Head of caudate nucleus (tissue), 42 donors: ENCODE data around the gene FAM107B.
"Not testable (repeated sequence)": the region's sequence is repeated elsewhere in the genome, so short reads cannot be mapped to it uniquely, and the experiment has no call there.

Source experiments
- DNase-seq, 42 donors: peaks; one replicate each; pipeline versions ENCODE4 v3.0.0 to v3.0.0-alpha.2; 2020 to 2021; ENCODE audit warnings: mixed read lengths in 7 of 42
- intact Hi-C: fragments of 100-400 bp; cut with DNase I; formaldehyde crosslinking; loops from one replicate; pipeline ENCODE4 v1.15.0; 2022

Gene FAM107B

DNA sequence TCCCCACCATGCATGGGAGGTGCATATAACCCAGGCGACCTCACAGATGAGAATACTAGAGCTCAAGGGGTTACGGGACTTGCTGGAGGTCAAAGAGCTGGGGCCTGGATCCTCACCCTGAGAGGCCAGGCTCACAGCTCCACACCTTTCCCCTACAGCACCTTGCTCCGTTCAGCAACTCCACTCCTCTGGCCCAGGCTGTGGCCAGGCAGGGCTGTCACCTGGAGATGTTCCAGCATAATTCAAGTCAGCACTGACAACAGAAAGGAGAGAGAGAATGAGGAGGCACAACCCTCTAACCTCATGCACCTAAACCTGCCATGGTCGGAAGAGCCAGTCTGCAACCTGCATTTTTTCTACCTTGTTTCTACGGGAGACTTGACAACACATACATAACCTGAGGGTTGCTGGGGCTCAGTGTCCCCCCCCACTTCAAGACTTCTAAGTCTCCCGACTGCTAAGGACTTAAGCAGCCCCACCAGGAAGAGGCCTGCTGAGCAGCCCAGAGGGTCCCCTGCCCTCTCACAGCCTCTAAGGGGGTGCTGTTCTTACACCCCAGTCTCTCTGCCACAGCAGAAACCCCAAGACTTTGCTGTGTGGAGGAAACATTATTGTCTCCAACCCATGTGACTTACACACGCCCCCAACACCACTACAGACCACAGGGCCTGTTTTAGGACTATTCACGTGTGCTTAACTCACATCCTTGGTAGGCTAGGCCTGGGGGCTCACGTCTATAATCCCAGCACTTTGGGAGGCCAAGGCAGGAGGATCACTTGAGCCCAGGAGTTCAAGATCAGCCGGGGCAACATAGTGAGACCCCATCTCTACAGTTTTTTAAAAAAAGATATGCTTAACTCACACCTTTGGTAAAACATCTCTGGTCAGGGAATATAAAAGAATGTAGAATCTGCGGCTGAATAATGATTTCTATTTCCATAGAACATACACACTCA lies 175.6 kb downstream of the FAM107B start:
- intact Hi-C loops: no loop called here
- DNase-seq: peak in 1 of 42 donors; percentile 14

DNA sequence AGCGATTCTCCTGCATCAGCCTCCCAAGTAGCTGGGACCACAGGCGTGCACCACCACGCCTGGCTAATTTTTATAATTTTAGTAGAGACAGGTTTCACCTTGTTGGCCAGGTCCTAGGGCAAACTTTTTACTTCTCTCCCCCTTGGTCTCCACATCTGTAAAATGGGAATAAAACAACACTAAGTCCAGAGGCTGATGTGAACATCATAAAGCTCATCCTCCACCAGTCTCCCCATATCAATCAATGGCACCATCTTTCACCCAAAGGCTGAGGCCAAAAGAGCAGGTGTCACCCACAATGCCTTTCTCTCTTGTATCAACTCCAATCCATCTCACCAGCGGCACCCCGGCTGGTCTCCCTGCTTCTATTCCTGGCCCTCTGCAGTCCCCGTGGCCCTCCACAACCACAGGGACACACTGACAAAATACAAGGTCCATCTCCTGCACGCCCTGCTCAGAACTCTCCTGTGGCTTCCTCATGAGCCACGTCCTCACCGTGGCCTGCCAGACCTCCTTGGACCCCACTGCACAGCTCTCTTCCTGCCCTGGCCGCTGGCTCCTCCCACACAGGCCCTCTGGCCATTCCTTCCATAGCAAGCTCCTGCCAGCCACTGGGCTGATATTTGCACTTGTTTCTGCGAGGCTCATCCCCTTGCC lies 179.0 kb downstream of the FAM107B start:
- intact Hi-C loops: no loop called here
- DNase-seq: peak in 1 of 42 donors; percentile 13

DNA sequence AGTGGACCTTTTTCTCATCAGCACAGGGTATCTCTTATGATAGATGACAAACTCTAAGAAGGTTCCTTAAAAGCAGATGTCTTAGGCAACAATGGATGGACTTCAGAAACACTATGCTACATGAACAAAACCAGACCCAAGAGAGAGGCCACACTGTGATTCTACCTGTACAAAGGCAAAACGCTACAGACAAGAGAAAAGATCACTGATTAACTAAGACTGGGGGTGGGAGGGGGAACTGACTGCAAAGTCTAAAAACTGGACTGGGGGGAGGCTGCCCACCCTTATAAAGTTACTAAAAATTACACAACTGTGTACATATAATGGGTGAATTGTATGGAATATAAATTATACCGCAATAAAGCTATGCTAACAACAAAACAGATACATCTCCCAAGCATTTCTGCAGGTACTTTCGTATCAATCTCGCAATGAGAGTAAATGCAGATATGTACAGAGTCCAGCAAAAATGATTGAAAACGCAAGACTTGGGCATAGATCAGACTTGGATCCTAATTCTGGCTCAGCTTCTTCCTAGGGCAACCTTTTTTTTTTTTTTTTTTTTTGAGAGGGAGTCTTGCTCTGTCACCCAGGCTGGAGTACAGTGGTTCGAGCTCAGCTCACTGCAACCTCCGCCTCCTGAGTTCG lies 179.7 kb downstream of the FAM107B start:
- intact Hi-C loops: no loop called here
- no peak for DNase-seq

DNA sequence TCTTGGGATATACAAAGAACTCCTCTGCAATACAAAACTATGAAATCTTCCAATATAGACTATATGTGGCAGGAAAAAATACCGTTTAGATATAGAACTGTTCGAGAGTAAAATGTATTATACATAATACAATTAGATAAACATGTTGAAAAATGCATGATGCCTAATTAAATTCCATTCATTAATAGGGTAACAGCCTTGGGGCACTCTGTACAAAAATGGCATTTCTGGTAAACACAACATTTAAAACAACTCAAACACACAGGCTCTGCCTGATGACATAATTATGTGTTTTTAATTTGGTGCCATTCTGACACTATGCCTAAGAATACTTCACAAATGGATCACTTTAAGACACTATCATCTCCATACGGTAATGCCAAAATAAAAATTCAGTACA lies 180.9 kb downstream of the FAM107B start:
- DNase-seq: no peak
- intact Hi-C loops: no loop called here

DNA sequence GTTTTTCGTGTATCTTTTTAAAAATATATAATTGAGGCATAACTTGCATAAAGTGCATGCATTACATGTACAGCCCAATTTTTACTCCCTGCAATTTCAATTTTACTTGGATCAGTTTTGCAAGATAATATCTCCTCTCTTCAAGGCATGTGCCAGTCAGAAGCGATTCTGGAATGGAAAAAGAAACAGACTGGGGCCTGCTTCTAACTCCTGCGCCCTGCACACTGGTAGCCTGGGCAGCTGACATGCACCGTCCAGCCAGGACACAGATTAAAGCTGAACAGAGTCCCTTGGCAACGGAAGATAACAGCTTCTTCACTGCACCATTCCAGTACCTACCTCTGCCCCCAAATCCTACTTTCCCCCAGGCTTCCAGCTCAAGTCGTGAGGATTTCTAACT lies 182.1 kb downstream of the FAM107B start:
- peak in 1 of 42 donors; percentile 23 for DNase-seq
- intact Hi-C loops: no loop called here

DNA sequence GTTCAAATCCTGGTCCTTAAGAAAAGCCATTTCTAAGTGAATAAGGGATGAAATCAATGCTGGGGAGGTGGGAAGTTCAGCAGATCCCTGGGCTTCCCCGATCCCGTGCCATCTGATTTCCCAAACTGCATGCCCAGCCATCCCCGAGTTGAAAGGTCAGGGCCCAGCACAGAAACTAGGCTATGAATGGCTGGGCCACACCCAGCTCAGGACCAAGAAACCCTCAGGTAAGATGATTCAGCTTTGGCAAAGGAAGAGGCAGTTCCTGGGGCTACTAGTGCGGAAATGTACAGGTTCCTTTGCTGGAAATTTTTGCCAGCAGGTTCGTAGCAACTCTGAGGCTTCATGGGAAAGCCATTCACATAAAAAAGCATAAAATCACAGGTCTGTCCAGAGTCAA lies 182.7 kb downstream of the FAM107B start:
- DNase-seq: peak in 1 of 42 donors; percentile 19
- intact Hi-C loops: no loop called here

DNA sequence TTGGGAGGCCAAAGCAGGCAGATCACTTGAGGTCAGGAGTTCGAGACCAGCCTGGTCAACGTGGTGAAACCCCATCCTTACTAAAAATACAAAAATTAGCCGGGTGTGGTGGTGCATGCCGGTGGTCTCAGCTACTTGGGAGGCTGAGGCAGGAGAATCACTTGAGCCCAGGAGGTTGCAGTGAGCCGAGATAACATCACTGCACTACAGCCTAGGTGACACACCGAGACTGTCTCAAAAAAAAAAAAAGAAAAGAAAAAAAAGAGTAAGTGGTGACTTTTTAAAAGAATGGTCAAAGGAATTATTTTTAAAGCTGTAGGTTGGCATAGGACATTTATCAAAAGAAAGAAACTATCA lies 185.8 kb downstream of the FAM107B start:
- intact Hi-C loops: not testable (repeated sequence)
- DNase-seq: peak in 1 of 42 donors; percentile 14

DNA sequence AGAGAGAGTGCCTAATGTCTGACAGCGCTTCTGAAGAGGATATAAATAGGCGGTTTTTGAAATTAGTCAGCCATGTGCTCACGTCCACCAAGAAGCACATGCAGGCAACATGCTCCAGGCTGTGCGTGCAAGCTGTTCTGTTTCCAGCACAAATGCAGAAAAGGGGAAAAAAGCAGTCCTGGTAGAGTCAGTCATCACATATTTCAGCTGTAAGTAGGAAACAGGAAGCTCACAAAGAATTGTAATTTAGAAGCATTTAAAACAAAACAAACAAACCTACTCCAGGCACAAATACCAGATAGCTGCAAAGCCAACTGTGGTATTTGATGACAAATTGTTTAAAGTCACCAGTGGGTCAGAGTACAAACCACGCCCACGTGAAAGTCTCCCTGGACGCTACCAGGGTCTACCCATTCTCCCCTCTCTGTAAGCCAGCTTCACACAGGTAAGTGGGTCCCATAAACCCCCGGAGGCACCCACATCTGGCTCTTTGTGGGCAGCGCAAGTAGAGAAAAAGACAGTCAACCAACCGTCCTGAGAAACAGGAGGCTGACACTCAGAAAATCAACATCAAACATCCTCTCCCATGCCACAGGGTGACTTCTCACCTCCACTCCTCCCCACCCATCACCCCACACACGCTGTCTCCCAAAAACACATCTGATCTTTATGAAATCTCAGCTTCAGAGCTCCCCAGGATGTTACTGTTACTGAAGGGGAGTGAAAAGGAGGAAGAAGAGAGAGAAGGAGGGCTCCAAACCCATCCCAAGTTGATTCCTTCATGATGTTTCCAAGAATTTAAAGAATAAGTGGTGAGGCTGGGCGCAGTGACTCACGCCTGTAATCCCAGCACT lies 186.4 kb downstream of the FAM107B start:
- intact Hi-C loops: no loop called here
- DNase-seq: peak in 19 of 42 donors; percentile 40 to 83 (median 56)

DNA sequence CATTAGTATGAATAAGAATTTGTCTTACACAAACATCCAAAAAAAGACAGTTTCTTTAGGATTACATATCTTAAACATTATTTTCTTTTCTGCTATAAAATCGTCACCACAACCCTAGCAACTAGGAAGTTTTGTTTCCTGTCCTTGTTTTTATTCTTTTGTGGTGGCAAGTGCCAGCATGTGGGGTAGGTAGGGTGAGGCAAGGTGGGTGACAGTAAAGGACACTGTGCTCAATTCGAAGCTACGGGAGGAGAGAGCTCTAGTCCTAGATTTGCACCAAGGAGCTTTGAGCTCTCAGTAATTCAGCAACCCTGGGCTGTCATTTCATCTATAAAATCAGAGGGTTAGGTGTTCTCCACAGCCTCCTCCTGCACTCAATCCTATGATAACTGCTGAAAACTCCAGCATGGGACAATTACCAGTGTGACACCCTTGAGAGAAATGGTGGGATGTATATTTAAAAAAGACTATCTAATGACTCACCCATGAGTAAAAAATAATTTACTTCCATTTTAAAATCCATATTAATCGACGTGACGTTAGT lies 187.1 kb downstream of the FAM107B start:
- peak in 5 of 42 donors; percentile 23 to 66 (median 58) for DNase-seq
- intact Hi-C loops: no loop called here

DNA sequence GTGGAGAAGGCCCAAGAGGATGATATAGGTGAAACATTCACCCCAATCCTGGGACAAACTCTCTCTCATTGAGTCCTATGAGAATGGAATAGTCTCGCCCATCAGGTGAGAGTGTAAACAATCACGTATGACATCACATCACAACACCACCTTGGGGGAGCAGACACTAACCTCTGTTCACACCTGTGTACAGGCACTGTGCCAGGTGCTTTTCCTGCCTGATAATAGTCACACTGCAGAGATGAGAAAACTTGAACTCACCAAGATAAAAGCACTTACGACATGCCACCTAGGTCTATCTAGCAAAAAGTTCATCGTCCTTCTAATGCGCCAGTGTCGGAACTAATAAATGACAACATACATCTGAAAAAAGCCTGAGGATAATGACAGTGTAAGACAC lies 187.8 kb downstream of the FAM107B start:
- DNase-seq: peak in 1 of 42 donors; percentile 15
- intact Hi-C loops: no loop called here

DNA sequence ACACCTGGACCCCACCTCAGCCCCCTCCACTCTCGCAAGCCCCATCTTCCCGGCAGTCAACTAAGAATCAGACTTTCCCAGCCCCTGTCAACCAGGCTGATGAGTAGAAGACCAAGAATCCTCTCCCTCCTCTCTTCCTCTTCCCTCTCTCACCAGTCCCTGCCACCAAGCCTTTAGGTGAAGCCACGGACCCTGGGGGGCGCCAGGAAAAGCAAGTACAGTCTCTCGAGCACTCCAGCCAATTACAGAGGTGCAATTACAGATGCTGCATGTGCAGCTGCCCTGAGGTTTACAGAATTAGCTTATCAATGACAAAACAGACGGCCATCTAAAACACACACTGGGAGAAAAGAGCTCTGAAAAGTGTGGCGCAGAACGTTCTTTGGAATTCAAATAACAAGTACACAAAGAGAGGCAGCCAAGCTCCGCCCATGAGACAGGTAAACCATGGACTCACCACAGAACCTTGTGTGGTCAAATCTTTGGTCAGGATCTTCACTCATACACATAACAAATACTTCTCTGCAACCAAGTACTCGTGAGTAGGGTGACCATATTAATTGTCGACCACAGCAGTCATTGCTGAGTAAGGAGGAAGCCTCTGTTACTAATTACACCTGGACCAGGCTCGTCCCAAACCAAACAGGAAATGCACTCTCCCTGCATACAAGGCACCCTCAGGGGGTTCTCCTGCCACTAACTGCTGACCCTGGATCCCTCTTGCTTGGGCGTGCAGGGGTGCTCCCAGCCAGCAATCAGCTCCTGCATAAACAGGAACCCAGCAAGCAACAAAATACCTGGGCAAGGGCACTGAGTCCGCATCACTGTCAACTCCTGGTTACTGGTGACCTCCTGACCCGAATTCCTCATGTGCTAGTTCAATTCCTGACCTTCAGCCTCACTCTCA lies 189.2 kb downstream of the FAM107B start:
- peak in 1 of 42 donors; percentile 6 for DNase-seq
- intact Hi-C loops: no loop called here

DNA sequence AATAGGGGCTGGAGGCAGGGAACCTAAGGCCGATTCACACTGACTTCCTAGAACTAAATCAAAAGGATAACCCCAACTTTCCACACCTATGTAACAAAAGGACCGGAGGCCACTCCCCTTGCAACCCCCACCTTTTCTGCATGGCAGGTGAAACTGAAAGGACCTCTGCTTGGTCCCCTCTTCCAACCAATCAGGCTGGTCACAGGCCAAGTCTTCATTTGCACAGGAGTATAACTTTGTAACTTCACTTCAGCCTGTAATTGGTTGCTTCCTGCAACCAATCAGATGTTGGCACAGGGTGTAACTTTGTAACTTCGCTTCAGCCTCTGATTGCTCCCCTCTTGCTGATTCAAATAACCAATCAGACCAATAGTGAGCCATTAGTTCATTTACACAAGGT lies 190.0 kb downstream of the FAM107B start:
- intact Hi-C loops: no loop called here
- peak in 1 of 42 donors; percentile 10 for DNase-seq

DNA sequence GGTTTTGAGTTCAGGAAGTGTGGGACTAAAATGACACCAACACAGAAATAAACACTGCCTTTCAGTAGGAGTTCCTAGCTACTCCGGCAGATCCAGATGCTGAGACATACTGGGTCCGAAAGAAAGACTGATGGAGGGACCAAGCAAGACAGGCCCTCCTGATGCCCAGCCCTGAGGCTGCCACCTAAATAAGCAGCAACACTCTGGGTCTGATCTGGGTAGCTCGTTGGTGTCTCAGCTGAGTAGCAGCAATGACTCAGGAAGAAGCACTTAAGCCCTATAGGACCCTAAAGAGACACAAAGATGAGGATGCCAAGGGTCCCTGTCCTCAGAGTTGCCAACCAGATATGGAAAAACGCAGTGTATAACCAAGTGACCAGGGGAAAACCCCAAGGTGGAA lies 190.7 kb downstream of the FAM107B start:
- intact Hi-C loops: no loop called here
- DNase-seq: peak in 2 of 42 donors; percentile 6 to 9

DNA sequence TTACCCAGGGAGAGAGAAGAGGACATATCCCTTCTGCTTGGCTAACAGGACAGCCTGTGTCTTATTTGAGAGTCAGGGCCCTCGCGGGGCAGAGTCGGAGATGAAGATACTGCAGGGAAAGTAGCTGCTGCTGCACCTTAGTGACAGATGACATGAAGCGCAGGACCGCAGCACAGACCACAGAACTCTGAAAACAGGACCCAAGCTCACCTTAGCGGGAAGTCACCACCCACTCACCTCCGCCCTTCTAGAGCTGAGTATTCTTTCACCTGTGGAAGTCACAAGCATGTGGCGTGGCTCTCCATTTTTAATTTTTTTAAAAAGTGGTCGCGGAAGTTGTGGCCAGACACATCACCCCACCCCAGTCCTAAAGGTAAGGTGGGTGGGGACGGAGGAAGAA lies 191.4 kb downstream of the FAM107B start:
- DNase-seq: peak in 2 of 42 donors; percentile 14 to 21
- intact Hi-C loops: no loop called here

DNA sequence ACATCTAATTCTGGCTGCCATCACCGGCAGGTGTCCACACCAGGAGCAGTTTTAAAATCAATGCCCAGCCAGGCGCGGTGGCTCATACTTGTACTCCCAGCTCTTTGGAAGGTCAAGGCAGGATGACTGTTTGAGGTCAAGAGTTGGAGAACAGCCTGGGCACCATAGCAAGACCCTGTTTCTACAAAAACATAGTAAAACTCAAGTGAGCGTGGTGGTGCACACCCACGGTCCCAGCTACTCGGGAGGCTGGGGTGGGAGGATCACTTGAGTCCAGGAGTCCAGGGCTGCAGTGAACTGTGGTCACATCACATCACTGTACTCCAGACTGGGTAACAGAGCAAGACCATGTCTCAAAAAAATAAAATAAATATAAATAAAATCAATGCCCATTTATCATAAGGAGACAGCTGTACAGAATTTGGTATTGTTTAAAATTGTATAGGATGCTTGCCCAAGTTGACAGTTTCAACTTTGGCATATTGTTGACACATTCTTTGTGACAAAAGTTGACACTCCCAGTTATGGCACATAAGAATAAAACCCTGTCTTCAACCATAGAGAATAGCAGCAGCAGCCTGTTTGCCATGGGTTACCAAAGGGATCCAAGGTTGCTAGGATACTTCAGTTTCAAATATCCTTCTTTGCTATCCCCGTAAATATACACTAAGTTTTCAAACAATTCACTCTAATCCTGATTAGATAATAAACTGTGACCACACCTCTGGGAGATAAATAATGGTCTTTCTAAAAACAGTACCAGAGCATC lies 193.0 kb downstream of the FAM107B start:
- peak in 2 of 42 donors; percentile 11 to 25 for DNase-seq
- intact Hi-C loops: no loop called here

DNA sequence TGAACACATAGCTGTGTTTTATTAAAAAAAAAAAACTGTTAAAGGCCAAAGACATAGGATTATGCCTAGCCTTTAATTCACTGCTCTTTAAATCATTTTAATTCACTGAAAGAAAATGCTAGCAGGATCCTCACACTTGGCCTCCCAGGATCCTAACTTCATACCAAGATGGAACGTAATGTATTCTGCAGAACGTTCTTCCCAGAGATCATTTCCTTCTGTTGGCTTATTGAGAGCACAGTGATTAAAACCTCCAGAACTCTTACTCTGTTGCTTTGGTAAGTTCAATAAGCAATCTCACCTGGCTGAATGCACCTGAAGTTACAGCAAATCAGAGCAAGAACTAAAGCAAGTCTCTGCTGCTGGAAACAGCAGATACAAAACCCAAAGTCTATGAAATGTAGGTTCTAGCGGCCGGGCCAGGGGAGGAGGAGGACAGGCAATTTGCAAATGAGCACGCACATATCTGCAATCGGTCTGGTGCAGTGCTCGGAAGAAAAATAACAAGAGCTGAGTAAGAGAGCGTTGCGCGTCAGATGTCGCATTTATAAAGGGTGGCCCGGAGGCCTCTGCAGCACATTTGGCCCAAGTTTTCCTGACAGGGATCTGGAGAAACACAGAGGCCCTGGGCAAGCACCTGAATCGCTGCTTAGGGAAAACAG lies 193.9 kb downstream of the FAM107B start:
- intact Hi-C loops: no loop called here
- peak in 2 of 42 donors; percentile 33 for DNase-seq
